Gastroesophageal sphincter (tissue), 4 donors: ENCODE results near the gene MTUS2. TPM values are rescaled to one million over a fixed set of nuclear protein-coding genes. Genes with fewer than 3 reads are reported as not detected.

Experiments
- ATAC-seq: fragments of 150-250 bp; one replicate; pipeline ENCODE4 v1.9.1; 2016; ENCODE audit warnings: mild to moderate bottlenecking, moderate library complexity
- H3K27ac ChIP-seq, 4 donors: fragments of 200-600 bp; sonication (generic) in 3 of 4; 1 replicate in 3 of 4; 2 replicates in 1 of 4; pipeline ENCODE4 v1.5.1; 2016 to 2019
- H3K27me3 ChIP-seq: fragments of 200-600 bp; sonication (generic); one replicate; pipeline ENCODE4 v1.5.1; 2019
- H3K36me3 ChIP-seq, 2 donors: fragments of 200-600 bp; sonication (generic); one replicate each; pipeline ENCODE4 v1.5.1; 2019; ENCODE audit warnings: control low read depth in 1 of 2
- H3K4me1 ChIP-seq, 3 donors: fragments of 200-600 bp; sonication (generic); 1 replicate in 2 of 3; 2 replicates in 1 of 3; pipeline ENCODE4 v1.5.1; 2016 to 2019; ENCODE audit warnings: control low read depth in 2 of 3
- H3K4me3 ChIP-seq, 2 donors: fragments of 200-600 bp; sonication (generic); one replicate each; pipeline ENCODE4 v1.5.1; 2019; ENCODE audit warnings: mild to moderate bottlenecking in 1 of 2, moderate library complexity in 1 of 2
- H3K9me3 ChIP-seq, 3 donors: fragments of 200-600 bp; sonication (generic); one replicate each; pipeline ENCODE4 v1.5.1; 2017 to 2019; ENCODE audit warnings: control low read depth in 2 of 3
- CTCF ChIP-seq, 4 experiments: fragments of 200-600 bp in 2 of 4; fragments of 450-650 bp in 2 of 4; sonication (generic) in 1 of 4; IDR thresholded peaks; one replicate each; pipeline ENCODE4 v1.5.1; 2017 to 2019; ENCODE audit warnings: antibody characterized with exemption in 4 of 4, mild to moderate bottlenecking in 2 of 4, moderate library complexity in 2 of 4
- EP300 ChIP-seq: sonication (generic); formaldehyde crosslinking; IDR thresholded peaks from one replicate; pipeline ENCODE4 v1.6.1; 2017; ENCODE audit warnings: antibody characterized with exemption, mild to moderate bottlenecking
- POLR2A ChIP-seq, 2 donors: fragments of 450-650 bp; IDR thresholded peaks; one replicate each; pipeline ENCODE4 v1.6.1; 2017; ENCODE audit warnings: antibody characterized with exemption in 2 of 2, mild to moderate bottlenecking in 2 of 2, moderate library complexity in 1 of 2
- POLR2AphosphoS5 ChIP-seq: sonication (generic); formaldehyde crosslinking; IDR thresholded peaks from one replicate; pipeline ENCODE4 v1.6.1; 2017; ENCODE audit warnings: antibody characterized with exemption
- WGBS, 2 donors: methylation state at CpG; one replicate each; pipeline ENCODE4 v1.1.5; 2018; ENCODE audit warnings: low coverage in 1 of 2; 5-methylcytosine and 5-hydroxymethylcytosine counted together
- total RNA-seq, 4 donors: library from RNA; depleted of rRNA; stranded (reverse); fragments of >200 nt; gene quantifications; one replicate each; pipeline ENCODE4 v1.1.0, GENCODE V29; 2016

The MTUS2 gene
- total RNA-seq, 4 donors from 2014 or later, result 0.67 to 36.7 (median 18.4) TPM

- no peaks in the 10 kb centered on the region for H3K36me3 ChIP-seq
- WGBS, 2 donors, result 43 to 60% methylated on average over 10 of the region's 11 CpGs
- TF ChIP-seq CTCF (IDR thresholded peaks at IDR 0.05) (no peak), EP300 (no peak), POLR2AphosphoS5 (no peak), POLR2A (IDR thresholded peaks at IDR 0.05) (no peak)
- no peaks in the 10 kb centered on the region for H3K27me3 ChIP-seq
- no peak overlapping the region for H3K4me3 ChIP-seq
- ATAC-seq, result no peak
- no peaks in the 10 kb centered on the region for H3K4me1 ChIP-seq
- no peak overlapping the region for H3K27ac ChIP-seq
- no peaks in the 10 kb centered on the region for H3K9me3 ChIP-seq
Observed at GRCh38 chr13:28958018-28958417, 137.9 kb downstream of the MTUS2 start.

- Histone ChIP-seq H3K27ac (no peak overlapping the region), H3K4me1 (no peaks in the 10 kb centered on the region), H3K36me3 (no peaks in the 10 kb centered on the region), H3K4me3 (no peak overlapping the region), H3K9me3 (no peaks in the 10 kb centered on the region), H3K27me3 (no peaks in the 10 kb centered on the region)
- TF ChIP-seq POLR2AphosphoS5, result no peak
- no peak for TF ChIP-seq POLR2A (IDR thresholded peaks at IDR 0.05)
- TF ChIP-seq EP300, result no peak
- TF ChIP-seq CTCF (IDR thresholded peaks at IDR 0.05), result no peak
- 66 to 69% methylated on average over 3 of the region's 3 CpGs for WGBS, 2 donors
- ATAC-seq, result no peak
Observed at GRCh38 chr13:28958441-28958840, 138.3 kb downstream of the MTUS2 start.

DNA sequence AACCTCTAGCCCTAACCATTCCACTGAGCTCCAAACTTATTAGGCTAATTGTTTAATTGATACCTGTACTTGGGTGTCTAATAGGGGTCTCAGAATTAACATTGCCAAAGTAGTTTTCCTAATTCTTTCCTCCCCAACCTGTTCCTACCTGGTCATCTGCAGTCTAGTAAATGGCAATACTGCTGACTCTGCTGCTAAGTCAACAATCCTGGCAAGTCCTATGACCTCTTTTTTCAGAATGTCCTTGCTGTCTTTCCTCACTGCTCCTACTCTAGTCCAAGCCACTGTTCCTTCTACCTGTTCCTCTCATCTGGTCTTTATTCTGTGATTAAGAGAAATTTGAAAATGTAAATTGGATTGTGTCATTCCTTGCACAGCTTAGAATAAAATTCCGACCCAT, 143.9 kb downstream of the MTUS2 start:
- WGBS, 2 donors, result 100% methylated on average over 1 of the region's 1 CpG; no CpG with 5 or more reads in 1 of the 2 donors

GRCh38 chr13:28964803-28965202, 144.7 kb downstream of the MTUS2 start:
- WGBS, 2 donors, result 82% methylated on average over 3 of the region's 8 CpGs; no CpG with 5 or more reads in 1 of the 2 donors
- H3K27me3 ChIP-seq, result no peaks in the 10 kb centered on the region
- no peak overlapping the region for H3K4me3 ChIP-seq
- no peaks in the 10 kb centered on the region for H3K9me3 ChIP-seq
- ATAC-seq, result no peak
- H3K27ac ChIP-seq, result no peak overlapping the region
- no peaks in the 10 kb centered on the region for H3K36me3 ChIP-seq
- TF ChIP-seq CTCF (IDR thresholded peaks at IDR 0.05) (no peak), POLR2AphosphoS5 (no peak), POLR2A (IDR thresholded peaks at IDR 0.05) (no peak), EP300 (no peak)
- H3K4me1 ChIP-seq, result no peaks in the 10 kb centered on the region

More for the DNA sequence above, 143.9 kb downstream of the MTUS2 start:
- no peaks in the 10 kb centered on the region for H3K9me3 ChIP-seq
- H3K4me3 ChIP-seq, result no peak overlapping the region
- no peak for TF ChIP-seq EP300
- no peak for TF ChIP-seq POLR2A (IDR thresholded peaks at IDR 0.05)
- no peak for TF ChIP-seq CTCF (IDR thresholded peaks at IDR 0.05)
- no peak for TF ChIP-seq POLR2AphosphoS5
- no peaks in the 10 kb centered on the region for H3K4me1 ChIP-seq
- H3K36me3 ChIP-seq, result no peaks in the 10 kb centered on the region
- no peaks in the 10 kb centered on the region for H3K27me3 ChIP-seq
- ATAC-seq, result no peak
- H3K27ac ChIP-seq, result no peak overlapping the region

GRCh38 chr13:28967029-28967915, 147.1 kb downstream of the MTUS2 start:
- no peaks in the 10 kb centered on the region for H3K27me3 ChIP-seq
- no peaks in the 10 kb centered on the region for H3K4me1 ChIP-seq
- H3K27ac ChIP-seq, result no peak overlapping the region
- no peak for ATAC-seq
- H3K36me3 ChIP-seq, result no peaks in the 10 kb centered on the region
- 76 to 95% methylated on average over 3 to 4 of the region's 4 CpGs for WGBS, 2 donors
- H3K4me3 ChIP-seq, result no peak overlapping the region
- H3K9me3 ChIP-seq, result no peaks in the 10 kb centered on the region
- TF ChIP-seq POLR2AphosphoS5, result no peak
- no peak for TF ChIP-seq CTCF (IDR thresholded peaks at IDR 0.05)
- TF ChIP-seq EP300, result no peak
- TF ChIP-seq POLR2A (IDR thresholded peaks at IDR 0.05), result no peak
